Right hindlimb (tissue), 1 donor: ENCODE measurements around the gene KAT6B.
A peak's percentile ranks its signal among the peaks of the same experiment; 100 is the strongest.
"Not testable (repeated sequence)": the region's sequence is repeated elsewhere in the genome, so short reads cannot be mapped to it uniquely, and the experiment has no call there.

Experiments used
- DNase-seq: peaks from one replicate; pipeline ENCODE4 v3.0.0-alpha.2; 2018

Gene KAT6B

DNA sequence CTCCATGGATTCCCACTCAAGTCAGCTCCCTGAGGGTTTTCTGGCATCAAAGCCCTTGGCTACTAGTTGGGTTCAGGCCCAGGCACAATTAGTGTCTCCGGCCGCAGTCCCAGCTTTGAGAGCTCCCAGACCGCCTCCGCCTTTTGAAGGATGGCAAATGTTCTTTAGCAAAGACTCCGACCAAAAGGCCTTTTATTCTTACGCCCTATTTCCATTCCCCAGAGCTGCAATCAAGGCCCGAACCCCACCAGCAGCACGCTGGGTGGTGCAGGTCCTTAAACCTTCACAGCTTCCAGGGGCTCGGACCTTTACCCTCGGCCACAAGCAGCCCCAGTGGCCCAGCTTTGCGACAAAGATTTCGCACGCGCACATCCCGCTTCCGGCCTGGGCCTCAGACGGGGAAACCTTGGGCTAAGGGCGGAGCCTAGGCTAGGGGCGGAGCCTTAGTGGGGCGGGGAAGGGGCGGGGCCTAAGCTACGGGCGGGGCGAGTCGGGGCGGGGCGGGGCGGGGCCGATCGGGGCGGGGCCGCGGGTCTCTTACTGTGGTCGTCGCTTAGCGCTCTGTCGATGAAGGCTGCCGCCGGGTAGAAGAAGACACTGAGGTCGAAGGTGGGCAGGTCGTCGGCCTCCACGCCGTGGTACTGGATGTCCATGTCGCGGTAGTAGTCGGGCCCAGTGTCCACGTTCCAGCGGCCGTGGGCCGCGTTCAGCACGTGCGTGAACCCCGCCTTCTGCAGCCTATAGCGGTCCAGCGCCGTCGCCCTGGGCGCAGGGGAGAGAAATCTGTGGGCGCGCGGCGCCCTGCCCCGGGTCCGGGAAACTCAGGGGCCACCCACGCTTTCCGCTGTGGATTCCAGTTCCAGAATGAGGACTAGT, 217.1 kb downstream of the KAT6B start:
- no peak for DNase-seq

DNA sequence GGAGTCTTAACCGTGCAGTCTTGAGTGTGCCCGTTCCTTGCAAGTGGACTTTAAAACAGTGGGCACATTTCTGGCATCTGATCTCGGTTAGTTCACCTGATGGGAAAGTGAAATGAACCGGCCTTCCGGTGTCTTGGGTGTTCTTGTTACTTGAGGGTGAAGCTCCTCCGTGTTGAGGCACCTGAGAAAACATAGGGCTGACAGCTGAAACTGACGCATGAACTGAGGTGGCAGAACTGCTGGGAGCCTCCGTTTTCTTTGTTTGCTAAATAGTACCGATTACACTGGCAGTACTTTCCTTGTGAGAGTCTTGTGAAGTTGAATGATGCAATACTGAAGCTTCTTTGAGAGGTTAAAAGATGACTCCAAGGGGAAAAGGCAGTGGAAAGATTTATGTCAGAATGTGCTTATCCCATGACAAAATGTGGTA, 222.3 kb downstream of the KAT6B start:
- DNase-seq, result no peak

DNA sequence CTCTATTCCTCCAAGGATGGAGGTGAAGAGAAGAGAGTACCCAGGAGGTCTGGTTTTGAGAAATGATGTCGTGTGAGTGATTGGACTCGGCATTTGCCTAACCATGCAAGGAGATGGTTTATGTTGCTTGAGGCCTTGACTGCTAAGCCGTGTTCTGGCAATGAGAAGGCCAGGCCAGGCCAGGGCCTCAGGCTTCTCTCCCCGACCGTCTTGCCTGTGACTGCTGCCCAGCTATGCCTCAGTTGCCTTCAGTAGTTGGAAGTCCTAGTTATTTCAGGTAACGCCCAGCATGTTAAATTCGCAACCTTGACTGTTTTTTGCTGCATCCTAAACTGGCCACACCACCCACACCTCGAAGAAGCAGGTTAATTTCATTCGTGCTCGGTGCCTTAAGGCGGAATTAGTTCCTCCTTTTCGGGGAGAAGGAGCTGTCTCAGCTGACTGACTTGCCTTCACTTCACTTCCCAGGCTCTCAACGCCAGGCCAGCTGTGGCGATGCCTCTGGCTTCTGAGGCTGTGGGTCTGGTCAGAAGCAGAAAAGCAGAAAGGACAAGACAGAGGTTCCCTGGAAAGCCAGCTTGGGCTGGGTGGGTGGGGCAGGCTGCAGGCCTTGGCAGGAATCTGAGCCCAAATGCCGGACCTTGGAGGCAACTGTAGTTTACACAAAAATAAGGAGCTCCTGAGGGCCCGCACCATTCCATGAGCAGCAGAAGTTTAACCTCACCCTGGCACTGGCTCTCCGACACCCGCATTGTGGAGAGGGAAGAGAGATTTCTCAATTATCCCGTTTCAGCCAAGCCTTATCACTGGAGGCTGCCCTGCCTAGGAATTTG, 223.1 kb downstream of the KAT6B start:
- DNase-seq, result no peak

- DNase-seq, result no peak
These were observed 223.9 kb downstream of the KAT6B start for GRCh38 chr10:75050149-75050919.

- no peak for DNase-seq
These were observed 224.9 kb downstream of the KAT6B start for GRCh38 chr10:75051308-75051707.

DNA sequence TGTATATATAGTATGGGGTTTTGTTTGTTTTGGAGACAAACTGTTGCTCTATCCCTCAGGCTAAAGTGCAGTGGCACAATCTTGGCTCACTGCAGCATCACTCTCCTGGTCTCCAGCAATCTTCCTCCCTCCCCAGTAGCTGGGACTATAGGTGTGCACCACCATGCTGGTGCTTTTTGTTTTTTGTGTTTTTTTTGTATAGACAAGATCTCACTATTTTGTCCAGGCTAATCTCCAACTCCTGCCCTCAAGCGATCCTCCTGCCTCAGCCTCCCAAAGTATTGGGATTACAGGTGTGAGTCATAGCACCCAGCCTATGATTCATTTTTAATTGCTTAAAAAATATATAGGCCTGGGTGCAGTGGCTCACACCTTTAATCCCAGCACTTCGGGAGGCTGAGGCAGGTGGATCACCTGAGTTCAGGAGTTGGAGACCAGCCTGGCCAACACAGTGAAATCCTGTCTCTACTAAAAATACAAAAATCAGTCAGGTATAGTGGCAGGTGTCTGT, 229.6 kb downstream of the KAT6B start:
- not testable (repeated sequence) for DNase-seq

DNA sequence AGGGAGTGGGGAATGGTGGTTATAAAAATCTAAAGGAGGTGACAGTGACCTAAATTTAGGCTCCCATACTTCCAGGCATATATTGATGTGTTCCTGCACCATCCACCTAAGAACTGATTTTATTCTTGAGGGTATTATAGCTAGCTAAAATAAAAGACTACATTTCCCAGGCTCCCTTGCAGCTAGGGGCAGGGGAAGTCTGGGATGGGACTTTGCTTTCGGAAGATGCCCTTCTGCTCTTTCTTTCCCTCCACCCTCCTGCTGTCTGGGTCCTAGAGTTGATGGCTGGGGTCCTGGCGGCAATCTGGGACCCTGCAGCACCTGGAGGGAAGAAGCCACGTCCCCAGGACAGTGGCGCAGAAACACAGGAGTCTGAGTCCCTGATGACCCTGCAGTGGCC, 231.3 kb downstream of the KAT6B start:
- DNase-seq, result no peak

DNA sequence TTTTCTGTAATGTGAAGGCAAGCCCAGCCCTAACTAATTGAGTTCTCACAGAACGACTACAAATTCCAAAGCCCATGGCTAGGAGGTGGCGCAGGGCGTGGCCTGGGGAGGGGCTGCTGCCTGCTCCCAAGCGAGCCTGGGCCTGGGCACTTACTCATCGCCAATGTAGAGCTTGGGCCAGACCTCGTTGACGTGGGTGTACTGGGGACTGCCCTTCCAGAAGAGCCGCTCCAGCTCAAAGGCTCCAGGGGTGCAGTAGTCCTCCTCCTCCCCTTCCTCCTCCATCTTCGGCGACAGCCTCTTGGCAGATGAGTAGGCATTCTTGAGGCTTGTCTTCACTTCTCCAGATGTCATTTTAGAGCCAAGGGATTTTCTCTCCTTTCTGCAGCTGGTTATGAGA, 231.8 kb downstream of the KAT6B start:
- DNase-seq, result no peak

- DNase-seq, result peak; percentile 43
These were observed 235.5 kb downstream of the KAT6B start for GRCh38 chr10:75061709-75062505.

DNA sequence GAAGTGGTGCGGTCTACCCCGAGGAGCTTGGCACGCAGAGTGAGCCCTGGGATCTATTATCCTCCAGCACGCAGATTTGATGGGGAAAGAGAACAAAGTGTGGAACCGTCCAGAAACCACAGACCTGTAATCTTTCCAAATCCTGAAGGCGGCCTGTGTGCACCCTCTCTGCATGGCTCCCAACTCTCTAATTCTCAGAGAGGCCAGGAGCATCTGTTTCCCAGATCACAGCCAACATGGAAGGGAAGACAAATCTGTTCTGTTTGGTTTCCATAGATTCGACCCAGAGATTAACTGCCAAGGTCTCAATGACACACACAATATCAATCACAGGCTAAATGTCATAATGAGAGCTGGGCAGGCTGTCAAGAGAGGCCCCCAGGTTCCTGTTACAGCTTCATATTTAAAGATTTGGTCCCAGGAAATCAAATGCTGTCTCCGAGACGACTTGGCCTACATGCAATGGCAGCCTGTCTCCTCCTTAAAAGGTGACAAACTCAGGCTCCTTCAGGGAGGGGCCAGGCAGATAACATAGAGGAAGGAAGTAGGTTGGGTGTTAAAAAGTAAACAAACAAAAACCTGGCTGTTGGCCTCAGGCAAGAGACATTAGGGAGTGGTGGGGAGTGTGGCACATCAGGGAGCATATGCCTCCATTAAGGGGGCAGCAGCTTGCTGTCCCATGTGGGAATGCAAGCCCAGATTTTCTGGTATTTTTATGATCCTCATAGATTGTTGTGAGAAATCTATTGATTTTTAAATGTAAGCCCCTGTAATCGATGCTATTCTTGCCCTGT, 236.3 kb downstream of the KAT6B start:
- DNase-seq, result peak; percentile 88

- no peak for DNase-seq
These were observed 237.2 kb downstream of the KAT6B start for GRCh38 chr10:75063461-75064230.

DNA sequence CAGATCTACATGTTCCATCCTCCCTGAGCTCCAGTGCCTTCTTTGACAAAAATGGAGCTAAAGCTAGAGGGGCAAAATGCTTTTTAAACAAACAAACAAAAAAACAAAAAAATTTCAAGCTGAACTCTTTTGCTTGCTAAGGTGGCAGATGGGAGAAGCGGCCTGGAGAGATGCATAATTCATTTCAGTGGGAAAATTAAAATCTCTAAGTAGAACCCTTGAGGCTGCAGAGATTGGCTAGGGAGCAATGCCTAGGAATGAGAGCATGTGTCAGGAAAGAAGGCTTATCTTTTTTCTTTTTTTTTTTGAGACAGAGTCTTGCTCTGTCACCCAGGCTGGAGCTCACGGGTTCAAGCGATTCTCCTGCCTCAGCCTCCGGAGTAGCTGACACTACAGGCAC, 238.7 kb downstream of the KAT6B start:
- DNase-seq, result no peak

- no peak for DNase-seq
These were observed 239.9 kb downstream of the KAT6B start for GRCh38 chr10:75066271-75066670.

DNA sequence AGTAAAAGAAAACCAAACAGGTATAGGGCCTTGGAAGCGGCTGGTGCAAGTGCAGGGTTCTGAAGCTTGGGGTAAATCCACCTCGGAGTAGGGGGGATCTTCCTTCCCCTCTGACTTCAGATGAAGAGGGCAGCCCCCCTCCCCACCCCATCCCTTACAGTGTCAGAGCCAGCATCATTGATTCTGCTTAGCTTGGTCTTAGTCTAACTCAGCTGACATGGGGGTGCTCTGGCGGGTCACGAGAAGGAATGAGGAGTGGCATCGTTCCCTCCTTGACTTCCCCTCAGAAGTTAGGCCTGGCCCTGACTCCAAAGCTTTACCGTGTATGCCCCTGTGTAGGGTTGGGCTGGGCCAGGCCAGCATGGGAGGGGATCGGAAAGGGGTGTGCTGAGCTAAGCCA, 240.9 kb downstream of the KAT6B start:
- no peak for DNase-seq

- DNase-seq, result no peak
These were observed 242.1 kb downstream of the KAT6B start for GRCh38 chr10:75068523-75068922.

- no peak for DNase-seq
These were observed 244.1 kb downstream of the KAT6B start for GRCh38 chr10:75070476-75070875.

DNA sequence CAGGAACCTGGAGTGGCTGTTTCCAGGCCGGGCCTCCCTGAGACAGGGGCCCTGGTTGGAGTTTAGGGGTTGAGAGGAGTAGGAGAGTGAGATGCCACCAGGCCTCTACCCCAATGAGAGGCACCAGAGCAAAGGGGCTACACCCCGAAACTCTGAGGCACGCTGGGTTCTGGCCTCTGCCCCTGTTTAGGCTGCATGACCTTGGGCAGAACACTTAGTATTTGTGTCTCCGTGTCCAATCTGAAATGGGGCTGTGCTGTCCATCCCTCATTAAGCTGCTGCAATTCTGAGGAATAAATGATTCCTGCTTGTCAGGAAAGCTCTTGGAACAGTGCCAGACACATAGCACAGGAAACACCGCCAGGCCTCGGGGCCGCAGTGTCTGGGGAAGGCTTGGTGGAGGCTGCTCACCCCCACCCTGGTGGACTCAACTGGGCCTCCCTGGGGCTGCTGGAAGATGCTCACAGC, 244.6 kb downstream of the KAT6B start:
- peak; percentile 43 for DNase-seq

DNA sequence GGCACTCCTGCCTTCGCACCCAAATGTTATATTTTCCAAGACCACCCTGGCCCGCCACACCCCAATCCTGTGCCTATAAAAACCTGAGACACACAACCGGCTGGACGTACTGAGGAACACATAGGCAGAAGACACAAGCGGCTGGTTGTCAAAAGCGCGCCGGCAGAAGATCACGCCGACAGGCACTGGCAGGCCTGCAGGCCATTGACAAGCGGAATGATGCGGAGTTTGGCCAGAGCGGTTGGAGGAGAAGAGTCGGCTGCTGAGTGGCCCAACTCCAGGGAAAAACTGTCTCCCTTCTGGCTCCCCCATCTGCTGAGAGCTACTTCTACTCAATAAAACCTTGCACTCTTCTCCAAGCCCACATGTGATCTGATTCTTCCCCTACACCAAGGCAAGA, 245.4 kb downstream of the KAT6B start:
- DNase-seq, result no peak

GRCh38 chr10:75072727-75073126, 246.3 kb downstream of the KAT6B start:
- DNase-seq, result no peak

GRCh38 chr10:75073442-75073841, 247.0 kb downstream of the KAT6B start:
- DNase-seq, result no peak
